ENCODE data around the gene TGOLN2. TPM values are rescaled to one million over a fixed set of nuclear protein-coding genes. Genes with fewer than 3 reads are reported as not detected.

TGOLN2 gene
- total and polyA plus RNA-seq, 2 of the 13 experiments (the other 11 are each of a cell fraction or from before 2014, with no cell fraction given) = 99.6 to 155 TPM

DNA sequence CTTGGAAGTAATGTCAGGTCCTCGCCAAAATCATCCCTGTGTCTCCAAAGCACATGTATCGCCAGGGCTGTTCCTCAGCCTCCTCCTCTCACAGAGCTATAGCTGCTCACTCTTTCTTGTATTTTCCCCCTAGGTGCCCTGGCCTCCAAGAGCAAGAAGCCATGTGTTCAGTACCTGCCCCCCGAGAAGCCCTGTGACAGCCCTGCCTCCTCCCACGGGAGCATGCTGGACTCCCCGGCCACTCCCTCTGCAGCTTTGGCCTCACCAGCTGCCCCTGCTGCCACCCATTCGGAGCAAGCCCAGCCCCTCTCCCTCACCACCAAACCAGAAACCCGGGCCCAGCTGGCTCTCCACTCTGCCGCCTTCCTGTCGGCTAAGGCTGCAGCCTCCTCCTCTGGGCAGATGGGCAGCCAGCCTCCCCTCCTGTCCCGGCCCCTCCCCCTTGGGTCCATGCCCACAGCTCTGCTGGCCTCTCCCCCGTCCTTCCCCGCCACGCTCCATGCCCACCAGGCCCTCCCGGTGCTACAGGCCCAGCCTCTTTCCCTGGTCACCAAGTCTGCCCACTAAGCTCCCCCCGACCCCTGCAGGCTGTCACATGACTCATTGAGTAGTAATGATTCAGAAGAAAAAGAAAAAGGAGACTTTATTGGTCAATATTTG is 18.8 kb downstream of the TGOLN2 start (continued):
- TF ChIP-seq HNRNPH1 (optimal IDR thresholded peaks at IDR 0.05; ENCODE audit: low read depth, low read length) = peak; percentile 73
- TF ChIP-seq CBX1 (IDR thresholded peaks at IDR 0.05; ENCODE audit: low read depth) = no peak
- TF ChIP-seq MLX (CRISPR knock-in tag; IDR thresholded peaks at IDR 0.05) = no peak
- no peak for TF ChIP-seq MLXIP (CRISPR knock-in tag; IDR thresholded peaks at IDR 0.05; ENCODE audit: borderline replicate concordance)
- TF ChIP-seq GFI1 (CRISPR knock-in tag; IDR thresholded peaks at IDR 0.05; ENCODE audit: borderline replicate concordance) = no peak
- TF ChIP-seq GPBP1L1 (CRISPR knock-in tag; IDR thresholded peaks at IDR 0.05) = no peak
- no peak for TF ChIP-seq SNRNP70 (IDR thresholded peaks at IDR 0.05; ENCODE audit: low read depth, low read length)
- TF ChIP-seq FOXC1 (CRISPR knock-in tag; IDR thresholded peaks at IDR 0.05; ENCODE audit: borderline replicate concordance) = no peak
- TF ChIP-seq ZNF326 (CRISPR knock-in tag; IDR thresholded peaks at IDR 0.05; ENCODE audit: borderline replicate concordance) = no peak
- TF ChIP-seq, protein P1, sequence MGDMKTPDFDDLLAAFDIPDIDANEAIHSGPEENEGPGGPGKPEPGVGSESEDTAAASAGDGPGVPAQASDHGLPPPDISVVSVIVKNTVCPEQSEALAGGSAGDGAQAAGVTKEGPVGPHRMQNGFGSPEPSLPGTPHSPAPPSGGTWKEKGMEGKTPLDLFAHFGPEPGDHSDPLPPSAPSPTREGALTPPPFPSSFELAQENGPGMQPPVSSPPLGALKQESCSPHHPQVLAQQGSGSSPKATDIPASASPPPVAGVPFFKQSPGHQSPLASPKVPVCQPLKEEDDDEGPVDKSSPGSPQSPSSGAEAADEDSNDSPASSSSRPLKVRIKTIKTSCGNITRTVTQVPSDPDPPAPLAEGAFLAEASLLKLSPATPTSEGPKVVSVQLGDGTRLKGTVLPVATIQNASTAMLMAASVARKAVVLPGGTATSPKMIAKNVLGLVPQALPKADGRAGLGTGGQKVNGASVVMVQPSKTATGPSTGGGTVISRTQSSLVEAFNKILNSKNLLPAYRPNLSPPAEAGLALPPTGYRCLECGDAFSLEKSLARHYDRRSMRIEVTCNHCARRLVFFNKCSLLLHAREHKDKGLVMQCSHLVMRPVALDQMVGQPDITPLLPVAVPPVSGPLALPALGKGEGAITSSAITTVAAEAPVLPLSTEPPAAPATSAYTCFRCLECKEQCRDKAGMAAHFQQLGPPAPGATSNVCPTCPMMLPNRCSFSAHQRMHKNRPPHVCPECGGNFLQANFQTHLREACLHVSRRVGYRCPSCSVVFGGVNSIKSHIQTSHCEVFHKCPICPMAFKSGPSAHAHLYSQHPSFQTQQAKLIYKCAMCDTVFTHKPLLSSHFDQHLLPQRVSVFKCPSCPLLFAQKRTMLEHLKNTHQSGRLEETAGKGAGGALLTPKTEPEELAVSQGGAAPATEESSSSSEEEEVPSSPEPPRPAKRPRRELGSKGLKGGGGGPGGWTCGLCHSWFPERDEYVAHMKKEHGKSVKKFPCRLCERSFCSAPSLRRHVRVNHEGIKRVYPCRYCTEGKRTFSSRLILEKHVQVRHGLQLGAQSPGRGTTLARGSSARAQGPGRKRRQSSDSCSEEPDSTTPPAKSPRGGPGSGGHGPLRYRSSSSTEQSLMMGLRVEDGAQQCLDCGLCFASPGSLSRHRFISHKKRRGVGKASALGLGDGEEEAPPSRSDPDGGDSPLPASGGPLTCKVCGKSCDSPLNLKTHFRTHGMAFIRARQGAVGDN (CRISPR knock-in tag; IDR thresholded peaks at IDR 0.05) = peak; percentile 86
- no peak for TF ChIP-seq E2F5 (CRISPR knock-in tag; conservative IDR thresholded peaks at IDR 0.05)
- no peak for TF ChIP-seq NFATC3 (CRISPR knock-in tag; IDR thresholded peaks at IDR 0.05)
- TF ChIP-seq SMARCE1 (IDR thresholded peaks at IDR 0.05; ENCODE audit: borderline replicate concordance) = no peak
- TF ChIP-seq KAT8 (CRISPR knock-in tag; IDR thresholded peaks at IDR 0.05) = no peak
- TF ChIP-seq ZMYM4 (CRISPR knock-in tag; IDR thresholded peaks at IDR 0.05) = 0 out of 2 replicates have a peak, but pooled peaks have one; percentile 31
- TF ChIP-seq ZNF430 (CRISPR knock-in tag; IDR thresholded peaks at IDR 0.05) = no peak
- TF ChIP-seq ZNF224 (CRISPR knock-in tag; IDR thresholded peaks at IDR 0.05) = no peak
- TF ChIP-seq ZBTB42 (CRISPR knock-in tag; IDR thresholded peaks at IDR 0.05) = no peak
- peak; percentile 32; the same call in 1 of the 2 replicates for TF ChIP-seq ZNF292 (CRISPR knock-in tag; IDR thresholded peaks at IDR 0.05; ENCODE audit: borderline replicate concordance, low read depth)
- TF ChIP-seq YY1 (IDR thresholded peaks at IDR 0.05; ENCODE audit: insufficient read depth, insufficient replicate concordance, low read depth, low read length) = no peak

Data from HepG2 (cell line).